Measurements from ENCODE around the gene PRRT2. TPM values are rescaled to one million over a fixed set of nuclear protein-coding genes. Genes with fewer than 3 reads are reported as not detected.

The PRRT2 gene
- total and polyA plus RNA-seq, 10 of the 15 experiments (the other 5 are each of a cell fraction or from before 2014, with no cell fraction given), result 0.08 to 0.49 (median 0.12) TPM; not detected in 4

DNA sequence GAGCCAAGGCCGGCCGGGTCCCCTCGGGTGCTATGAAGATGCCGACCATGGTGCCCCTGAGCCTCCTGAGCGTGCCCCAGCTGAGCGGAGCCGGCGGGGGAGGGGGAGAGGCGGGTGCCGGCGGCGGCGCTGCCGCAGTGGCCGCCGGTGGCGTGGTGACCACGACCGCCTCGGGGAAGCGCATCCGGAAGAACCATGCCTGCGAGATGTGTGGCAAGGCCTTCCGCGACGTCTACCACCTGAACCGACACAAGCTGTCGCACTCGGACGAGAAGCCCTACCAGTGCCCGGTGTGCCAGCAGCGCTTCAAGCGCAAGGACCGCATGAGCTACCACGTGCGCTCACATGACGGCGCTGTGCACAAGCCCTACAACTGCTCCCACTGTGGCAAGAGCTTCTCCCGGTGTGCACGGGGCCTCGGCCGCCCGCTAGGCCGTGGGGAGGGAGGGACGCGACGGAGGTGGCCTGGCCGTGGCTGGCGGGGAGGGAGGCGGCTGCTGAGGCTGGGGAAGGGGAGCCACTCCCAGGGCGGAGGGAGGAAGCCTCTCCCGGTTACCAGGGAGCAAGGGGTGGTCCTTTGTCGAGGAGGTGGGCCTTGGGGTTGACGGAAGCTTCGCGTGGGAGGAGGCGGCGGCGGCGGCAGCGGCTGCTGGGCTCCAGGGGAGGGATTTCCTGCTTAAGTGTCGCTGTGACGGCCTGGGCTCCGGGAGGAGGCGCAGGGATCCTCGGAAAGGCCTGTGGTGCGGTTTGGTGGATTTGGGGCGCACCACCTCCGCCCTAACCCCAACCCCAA lies 4.4 kb upstream of the PRRT2 start (continued):
- peak; percentile 57 for TF ChIP-seq SMARCA5 (IDR thresholded peaks at IDR 0.05)
- TF ChIP-seq KAT2A (conservative IDR thresholded peaks at IDR 0.05; ENCODE audit: control insufficient read depth, low read depth, low read length), result no peak
- TF ChIP-seq CBFB (IDR thresholded peaks at IDR 0.05; ENCODE audit: low read depth), result peak; percentile 11; the same call in 1 of the 2 replicates
- TF ChIP-seq POLR2AphosphoS5 (IDR thresholded peaks at IDR 0.05; ENCODE audit: low read length), result peak; percentile 65
- TF ChIP-seq, protein P1, sequence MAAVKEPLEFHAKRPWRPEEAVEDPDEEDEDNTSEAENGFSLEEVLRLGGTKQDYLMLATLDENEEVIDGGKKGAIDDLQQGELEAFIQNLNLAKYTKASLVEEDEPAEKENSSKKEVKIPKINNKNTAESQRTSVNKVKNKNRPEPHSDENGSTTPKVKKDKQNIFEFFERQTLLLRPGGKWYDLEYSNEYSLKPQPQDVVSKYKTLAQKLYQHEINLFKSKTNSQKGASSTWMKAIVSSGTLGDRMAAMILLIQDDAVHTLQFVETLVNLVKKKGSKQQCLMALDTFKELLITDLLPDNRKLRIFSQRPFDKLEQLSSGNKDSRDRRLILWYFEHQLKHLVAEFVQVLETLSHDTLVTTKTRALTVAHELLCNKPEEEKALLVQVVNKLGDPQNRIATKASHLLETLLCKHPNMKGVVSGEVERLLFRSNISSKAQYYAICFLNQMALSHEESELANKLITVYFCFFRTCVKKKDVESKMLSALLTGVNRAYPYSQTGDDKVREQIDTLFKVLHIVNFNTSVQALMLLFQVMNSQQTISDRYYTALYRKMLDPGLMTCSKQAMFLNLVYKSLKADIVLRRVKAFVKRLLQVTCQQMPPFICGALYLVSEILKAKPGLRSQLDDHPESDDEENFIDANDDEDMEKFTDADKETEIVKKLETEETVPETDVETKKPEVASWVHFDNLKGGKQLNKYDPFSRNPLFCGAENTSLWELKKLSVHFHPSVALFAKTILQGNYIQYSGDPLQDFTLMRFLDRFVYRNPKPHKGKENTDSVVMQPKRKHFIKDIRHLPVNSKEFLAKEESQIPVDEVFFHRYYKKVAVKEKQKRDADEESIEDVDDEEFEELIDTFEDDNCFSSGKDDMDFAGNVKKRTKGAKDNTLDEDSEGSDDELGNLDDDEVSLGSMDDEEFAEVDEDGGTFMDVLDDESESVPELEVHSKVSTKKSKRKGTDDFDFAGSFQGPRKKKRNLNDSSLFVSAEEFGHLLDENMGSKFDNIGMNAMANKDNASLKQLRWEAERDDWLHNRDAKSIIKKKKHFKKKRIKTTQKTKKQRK (IDR thresholded peaks at IDR 0.05; ENCODE audit: low read depth, low read length), result no peak
- no peak for TF ChIP-seq POU2F2 (IDR thresholded peaks at IDR 0.05; ENCODE audit: borderline replicate concordance, low read depth, low read length)
- no peak for TF ChIP-seq ASH2L (IDR thresholded peaks at IDR 0.05; ENCODE audit: borderline replicate concordance, low read depth)
- TF ChIP-seq, protein P2, sequence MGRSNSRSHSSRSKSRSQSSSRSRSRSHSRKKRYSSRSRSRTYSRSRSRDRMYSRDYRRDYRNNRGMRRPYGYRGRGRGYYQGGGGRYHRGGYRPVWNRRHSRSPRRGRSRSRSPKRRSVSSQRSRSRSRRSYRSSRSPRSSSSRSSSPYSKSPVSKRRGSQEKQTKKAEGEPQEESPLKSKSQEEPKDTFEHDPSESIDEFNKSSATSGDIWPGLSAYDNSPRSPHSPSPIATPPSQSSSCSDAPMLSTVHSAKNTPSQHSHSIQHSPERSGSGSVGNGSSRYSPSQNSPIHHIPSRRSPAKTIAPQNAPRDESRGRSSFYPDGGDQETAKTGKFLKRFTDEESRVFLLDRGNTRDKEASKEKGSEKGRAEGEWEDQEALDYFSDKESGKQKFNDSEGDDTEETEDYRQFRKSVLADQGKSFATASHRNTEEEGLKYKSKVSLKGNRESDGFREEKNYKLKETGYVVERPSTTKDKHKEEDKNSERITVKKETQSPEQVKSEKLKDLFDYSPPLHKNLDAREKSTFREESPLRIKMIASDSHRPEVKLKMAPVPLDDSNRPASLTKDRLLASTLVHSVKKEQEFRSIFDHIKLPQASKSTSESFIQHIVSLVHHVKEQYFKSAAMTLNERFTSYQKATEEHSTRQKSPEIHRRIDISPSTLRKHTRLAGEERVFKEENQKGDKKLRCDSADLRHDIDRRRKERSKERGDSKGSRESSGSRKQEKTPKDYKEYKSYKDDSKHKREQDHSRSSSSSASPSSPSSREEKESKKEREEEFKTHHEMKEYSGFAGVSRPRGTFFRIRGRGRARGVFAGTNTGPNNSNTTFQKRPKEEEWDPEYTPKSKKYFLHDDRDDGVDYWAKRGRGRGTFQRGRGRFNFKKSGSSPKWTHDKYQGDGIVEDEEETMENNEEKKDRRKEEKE (IDR thresholded peaks at IDR 0.05), result no peak
- TF ChIP-seq, protein P3, sequence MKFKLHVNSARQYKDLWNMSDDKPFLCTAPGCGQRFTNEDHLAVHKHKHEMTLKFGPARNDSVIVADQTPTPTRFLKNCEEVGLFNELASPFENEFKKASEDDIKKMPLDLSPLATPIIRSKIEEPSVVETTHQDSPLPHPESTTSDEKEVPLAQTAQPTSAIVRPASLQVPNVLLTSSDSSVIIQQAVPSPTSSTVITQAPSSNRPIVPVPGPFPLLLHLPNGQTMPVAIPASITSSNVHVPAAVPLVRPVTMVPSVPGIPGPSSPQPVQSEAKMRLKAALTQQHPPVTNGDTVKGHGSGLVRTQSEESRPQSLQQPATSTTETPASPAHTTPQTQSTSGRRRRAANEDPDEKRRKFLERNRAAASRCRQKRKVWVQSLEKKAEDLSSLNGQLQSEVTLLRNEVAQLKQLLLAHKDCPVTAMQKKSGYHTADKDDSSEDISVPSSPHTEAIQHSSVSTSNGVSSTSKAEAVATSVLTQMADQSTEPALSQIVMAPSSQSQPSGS (IDR thresholded peaks at IDR 0.05; ENCODE audit: low read length), result no peak
- no peak for TF ChIP-seq PML (IDR thresholded peaks at IDR 0.05; ENCODE audit: low read length)
- TF ChIP-seq HDAC6 (IDR thresholded peaks at IDR 0.05; ENCODE audit: unreplicated experiment), result no peak
- TF ChIP-seq JUNB (IDR thresholded peaks at IDR 0.05), result no peak
- TF ChIP-seq, protein P4, sequence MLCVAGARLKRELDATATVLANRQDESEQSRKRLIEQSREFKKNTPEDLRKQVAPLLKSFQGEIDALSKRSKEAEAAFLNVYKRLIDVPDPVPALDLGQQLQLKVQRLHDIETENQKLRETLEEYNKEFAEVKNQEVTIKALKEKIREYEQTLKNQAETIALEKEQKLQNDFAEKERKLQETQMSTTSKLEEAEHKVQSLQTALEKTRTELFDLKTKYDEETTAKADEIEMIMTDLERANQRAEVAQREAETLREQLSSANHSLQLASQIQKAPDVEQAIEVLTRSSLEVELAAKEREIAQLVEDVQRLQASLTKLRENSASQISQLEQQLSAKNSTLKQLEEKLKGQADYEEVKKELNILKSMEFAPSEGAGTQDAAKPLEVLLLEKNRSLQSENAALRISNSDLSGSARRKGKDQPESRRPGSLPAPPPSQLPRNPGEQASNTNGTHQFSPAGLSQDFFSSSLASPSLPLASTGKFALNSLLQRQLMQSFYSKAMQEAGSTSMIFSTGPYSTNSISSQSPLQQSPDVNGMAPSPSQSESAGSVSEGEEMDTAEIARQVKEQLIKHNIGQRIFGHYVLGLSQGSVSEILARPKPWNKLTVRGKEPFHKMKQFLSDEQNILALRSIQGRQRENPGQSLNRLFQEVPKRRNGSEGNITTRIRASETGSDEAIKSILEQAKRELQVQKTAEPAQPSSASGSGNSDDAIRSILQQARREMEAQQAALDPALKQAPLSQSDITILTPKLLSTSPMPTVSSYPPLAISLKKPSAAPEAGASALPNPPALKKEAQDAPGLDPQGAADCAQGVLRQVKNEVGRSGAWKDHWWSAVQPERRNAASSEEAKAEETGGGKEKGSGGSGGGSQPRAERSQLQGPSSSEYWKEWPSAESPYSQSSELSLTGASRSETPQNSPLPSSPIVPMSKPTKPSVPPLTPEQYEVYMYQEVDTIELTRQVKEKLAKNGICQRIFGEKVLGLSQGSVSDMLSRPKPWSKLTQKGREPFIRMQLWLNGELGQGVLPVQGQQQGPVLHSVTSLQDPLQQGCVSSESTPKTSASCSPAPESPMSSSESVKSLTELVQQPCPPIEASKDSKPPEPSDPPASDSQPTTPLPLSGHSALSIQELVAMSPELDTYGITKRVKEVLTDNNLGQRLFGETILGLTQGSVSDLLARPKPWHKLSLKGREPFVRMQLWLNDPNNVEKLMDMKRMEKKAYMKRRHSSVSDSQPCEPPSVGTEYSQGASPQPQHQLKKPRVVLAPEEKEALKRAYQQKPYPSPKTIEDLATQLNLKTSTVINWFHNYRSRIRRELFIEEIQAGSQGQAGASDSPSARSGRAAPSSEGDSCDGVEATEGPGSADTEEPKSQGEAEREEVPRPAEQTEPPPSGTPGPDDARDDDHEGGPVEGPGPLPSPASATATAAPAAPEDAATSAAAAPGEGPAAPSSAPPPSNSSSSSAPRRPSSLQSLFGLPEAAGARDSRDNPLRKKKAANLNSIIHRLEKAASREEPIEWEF (IDR thresholded peaks at IDR 0.05; ENCODE audit: insufficient replicate concordance, low read depth, low read length), result no peak
- TF ChIP-seq, protein P5, sequence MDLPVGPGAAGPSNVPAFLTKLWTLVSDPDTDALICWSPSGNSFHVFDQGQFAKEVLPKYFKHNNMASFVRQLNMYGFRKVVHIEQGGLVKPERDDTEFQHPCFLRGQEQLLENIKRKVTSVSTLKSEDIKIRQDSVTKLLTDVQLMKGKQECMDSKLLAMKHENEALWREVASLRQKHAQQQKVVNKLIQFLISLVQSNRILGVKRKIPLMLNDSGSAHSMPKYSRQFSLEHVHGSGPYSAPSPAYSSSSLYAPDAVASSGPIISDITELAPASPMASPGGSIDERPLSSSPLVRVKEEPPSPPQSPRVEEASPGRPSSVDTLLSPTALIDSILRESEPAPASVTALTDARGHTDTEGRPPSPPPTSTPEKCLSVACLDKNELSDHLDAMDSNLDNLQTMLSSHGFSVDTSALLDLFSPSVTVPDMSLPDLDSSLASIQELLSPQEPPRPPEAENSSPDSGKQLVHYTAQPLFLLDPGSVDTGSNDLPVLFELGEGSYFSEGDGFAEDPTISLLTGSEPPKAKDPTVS (IDR thresholded peaks at IDR 0.05; ENCODE audit: low read depth, low read length), result no peak
- TF ChIP-seq STAT1 (conservative IDR thresholded peaks at IDR 0.05), result no peak

All from GM12878 (cell line).